Measurements from ENCODE around the gene FER.
"Not testable (repeated sequence)": the region's sequence is repeated elsewhere in the genome, so short reads cannot be mapped to it uniquely, and the experiment has no call there.

Gene FER

GRCh38 chr5:108798513-108799265, 51.0 kb downstream of the FER start:
- no peak for DNase-seq (ENCODE audit: low spot score)

GRCh38 chr5:108801301-108801700, 53.6 kb downstream of the FER start:
- DNase-seq (ENCODE audit: low spot score): no peak

GRCh38 chr5:108801776-108802175, 54.1 kb downstream of the FER start:
- no peak for DNase-seq (ENCODE audit: low spot score)

GRCh38 chr5:108810717-108811116, 63.0 kb downstream of the FER start:
- no peak for DNase-seq (ENCODE audit: low spot score)

GRCh38 chr5:108813673-108814072, 66.0 kb downstream of the FER start:
- no peak for DNase-seq (ENCODE audit: low spot score)

GRCh38 chr5:108814551-108814950, 66.9 kb downstream of the FER start:
- no peak for DNase-seq (ENCODE audit: low spot score)

GRCh38 chr5:108818613-108819272, 71.0 kb downstream of the FER start:
- DNase-seq (ENCODE audit: low spot score): no peak

GRCh38 chr5:108820983-108821382, 73.3 kb downstream of the FER start:
- DNase-seq (ENCODE audit: low spot score): no peak

- DNase-seq (ENCODE audit: low spot score): no peak
Measured at GRCh38 chr5:108822211-108822947, 74.7 kb downstream of the FER start.

GRCh38 chr5:108827131-108827530, 79.4 kb downstream of the FER start:
- DNase-seq (ENCODE audit: low spot score): no peak

- DNase-seq (ENCODE audit: low spot score): no peak
Measured at GRCh38 chr5:108830705-108831276, 83.1 kb downstream of the FER start.

- no peak for DNase-seq (ENCODE audit: low spot score)
Measured at GRCh38 chr5:108836492-108836891, 88.8 kb downstream of the FER start.

- not testable (repeated sequence) for DNase-seq (ENCODE audit: low spot score)
Measured at GRCh38 chr5:108842260-108842941, 94.7 kb downstream of the FER start.

GRCh38 chr5:108851129-108851528, 103.4 kb downstream of the FER start:
- DNase-seq (ENCODE audit: low spot score): not testable (repeated sequence)

GRCh38 chr5:108857905-108858304, 110.2 kb downstream of the FER start:
- no peak for DNase-seq (ENCODE audit: low spot score)

- DNase-seq (ENCODE audit: low spot score): no peak
Measured at GRCh38 chr5:108858959-108859358, 111.3 kb downstream of the FER start.

- DNase-seq (ENCODE audit: low spot score): no peak
Measured at GRCh38 chr5:108862211-108862610, 114.5 kb downstream of the FER start.

GRCh38 chr5:108866097-108866496, 118.4 kb downstream of the FER start:
- DNase-seq (ENCODE audit: low spot score): not testable (repeated sequence)

GRCh38 chr5:108867656-108868055, 120.0 kb downstream of the FER start:
- DNase-seq (ENCODE audit: low spot score): no peak

GRCh38 chr5:108869066-108869465, 121.4 kb downstream of the FER start:
- no peak for DNase-seq (ENCODE audit: low spot score)

GRCh38 chr5:108876451-108876850, 128.8 kb downstream of the FER start:
- DNase-seq (ENCODE audit: low spot score): no peak

GRCh38 chr5:108878756-108879155, 131.1 kb downstream of the FER start:
- no peak for DNase-seq (ENCODE audit: low spot score)
